ACC112 (cell line): Measurements from ENCODE around the gene CFTR.
"Not testable (repeated sequence)": the region's sequence is repeated elsewhere in the genome, so short reads cannot be mapped to it uniquely, and the experiment has no call there.

Source experiments
- H2AFZ ChIP-seq: fragments of 200-600 bp; sonication (generic); one replicate; pipeline ENCODE4 v1.6.0; 2017; ENCODE audit warnings: antibody characterized with exemption, low read length; ENCODE audit not compliant: unreplicated experiment
- H3K27ac ChIP-seq: fragments of 200-600 bp; sonication (generic); 2 replicates; pipeline ENCODE4 v1.5.1; 2014; ENCODE audit warnings: low read depth, mild to moderate bottlenecking, antibody characterized with exemption, low read length, moderate library complexity
- H3K27me3 ChIP-seq: fragments of 200-600 bp; sonication (generic); 2 replicates; pipeline ENCODE4 v1.6.1; 2014; ENCODE audit warnings: mild to moderate bottlenecking, antibody characterized with exemption, low read length, moderate library complexity, mixed read lengths; ENCODE audit not compliant: insufficient read depth
- H3K36me3 ChIP-seq: fragments of 200-600 bp; sonication (generic); 2 replicates; pipeline ENCODE4 v1.6.1; 2016; ENCODE audit warnings: mild to moderate bottlenecking, antibody characterized with exemption, low read length, moderate library complexity, mixed read lengths; ENCODE audit not compliant: insufficient read depth
- H3K4me1 ChIP-seq: fragments of 200-600 bp; sonication (generic); one replicate; pipeline ENCODE4 v1.6.1; 2016; ENCODE audit warnings: low read length, mixed read lengths; ENCODE audit not compliant: insufficient read depth, unreplicated experiment, control insufficient read depth
- H3K4me3 ChIP-seq: fragments of 200-600 bp; sonication (generic); 2 replicates; pipeline ENCODE4 v1.5.1; 2014; ENCODE audit warnings: mild to moderate bottlenecking, low read depth, low read length
- H3K79me2 ChIP-seq: fragments of 200-600 bp; sonication (generic); one replicate; pipeline ENCODE4 v1.6.0; 2016; ENCODE audit warnings: low read length; ENCODE audit not compliant: control insufficient read depth, unreplicated experiment, insufficient read depth

The CFTR gene

DNA sequence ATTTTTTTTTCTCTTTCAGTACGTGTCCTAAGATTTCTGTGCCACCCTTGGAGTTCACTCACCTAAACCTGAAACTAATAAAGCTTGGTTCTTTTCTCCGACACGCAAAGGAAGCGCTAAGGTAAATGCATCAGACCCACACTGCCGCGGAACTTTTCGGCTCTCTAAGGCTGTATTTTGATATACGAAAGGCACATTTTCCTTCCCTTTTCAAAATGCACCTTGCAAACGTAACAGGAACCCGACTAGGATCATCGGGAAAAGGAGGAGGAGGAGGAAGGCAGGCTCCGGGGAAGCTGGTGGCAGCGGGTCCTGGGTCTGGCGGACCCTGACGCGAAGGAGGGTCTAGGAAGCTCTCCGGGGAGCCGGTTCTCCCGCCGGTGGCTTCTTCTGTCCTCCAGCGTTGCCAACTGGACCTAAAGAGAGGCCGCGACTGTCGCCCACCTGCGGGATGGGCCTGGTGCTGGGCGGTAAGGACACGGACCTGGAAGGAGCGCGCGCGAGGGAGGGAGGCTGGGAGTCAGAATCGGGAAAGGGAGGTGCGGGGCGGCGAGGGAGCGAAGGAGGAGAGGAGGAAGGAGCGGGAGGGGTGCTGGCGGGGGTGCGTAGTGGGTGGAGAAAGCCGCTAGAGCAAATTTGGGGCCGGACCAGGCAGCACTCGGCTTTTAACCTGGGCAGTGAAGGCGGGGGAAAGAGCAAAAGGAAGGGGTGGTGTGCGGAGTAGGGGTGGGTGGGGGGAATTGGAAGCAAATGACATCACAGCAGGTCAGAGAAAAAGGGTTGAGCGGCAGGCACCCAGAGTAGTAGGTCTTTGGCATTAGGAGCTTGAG, at the start of gene CFTR:
TSS of gene CFTR (plus strand) at position 801 of the 830 bp plus-strand sequence. CDS start 70 bp downstream, outside the sequence.
- Histone ChIP-seq H3K27ac (no peak within 1 kb of the TSS), H3K4me1 (no peaks in the 10 kb centered on the region), H3K4me3 (peak within 1 kb of the TSS; percentile 77), H3K36me3 (no peaks in the 10 kb centered on the region), H2AFZ (peak within 1 kb of the TSS; percentile 73), H3K79me2 (no peaks in the 10 kb centered on the region), H3K27me3 (peaks cover 45% of the 10 kb centered on the region)

DNA sequence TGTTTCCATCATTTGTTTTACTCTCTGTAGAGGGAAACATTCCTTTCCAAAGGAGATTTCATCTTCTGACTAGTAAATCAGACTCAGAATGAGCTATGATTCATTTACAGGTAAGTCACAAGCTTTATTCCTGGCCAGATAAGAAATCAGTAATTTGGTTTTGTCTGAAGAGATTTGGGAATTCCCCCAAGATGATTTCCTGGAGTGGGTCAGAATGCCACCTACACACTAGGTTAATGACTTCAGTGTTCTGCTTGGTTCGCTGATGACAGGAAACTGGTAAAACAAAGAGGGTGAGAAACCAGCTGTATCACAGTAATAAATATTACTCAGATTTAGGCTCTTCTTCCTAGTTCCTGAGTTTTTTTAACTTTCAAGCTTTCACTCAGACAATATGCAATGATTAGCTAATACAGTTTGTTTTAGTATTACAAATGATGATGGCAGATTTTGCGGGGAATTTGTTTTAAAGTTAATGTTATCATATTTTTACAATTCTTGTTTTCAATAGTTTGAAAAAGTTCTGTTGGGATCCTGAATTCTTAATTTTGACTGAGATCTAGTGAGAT, 44.3 kb upstream of the CFTR start:
- no peak overlapping the region for H3K27ac ChIP-seq
- H3K36me3 ChIP-seq: no peaks in the 10 kb centered on the region
- no peaks in the 10 kb centered on the region for H3K79me2 ChIP-seq
- peaks cover 3% of the 10 kb centered on the region; the same call in 1 of the 2 replicates for H3K27me3 ChIP-seq
- no peaks in the 10 kb centered on the region for H3K4me1 ChIP-seq
- no peak overlapping the region for H3K4me3 ChIP-seq
- H2AFZ ChIP-seq: no peak overlapping the region

DNA sequence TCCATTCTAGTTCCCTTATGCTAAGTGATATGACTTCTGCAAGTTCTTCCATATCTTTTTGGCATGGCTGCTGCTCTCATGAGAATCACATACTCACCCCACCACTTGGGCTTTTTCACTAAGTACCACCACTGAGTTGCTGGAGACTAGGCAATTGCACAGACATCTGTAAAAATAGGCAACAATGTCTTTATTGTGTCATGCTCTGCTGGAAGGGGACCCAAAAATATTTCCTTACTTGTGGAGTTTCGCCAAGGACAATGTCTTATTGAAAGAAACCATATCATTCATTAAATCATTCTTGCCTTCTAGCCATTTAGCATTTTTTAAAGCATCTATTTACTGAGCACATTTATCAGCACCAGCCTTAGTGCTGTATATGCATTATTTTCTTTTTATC, 35.2 kb upstream of the CFTR start:
- H3K4me1 ChIP-seq: no peaks in the 10 kb centered on the region
- H2AFZ ChIP-seq: no peak overlapping the region
- H3K27ac ChIP-seq: no peak overlapping the region
- H3K4me3 ChIP-seq: no peak overlapping the region
- no peaks in the 10 kb centered on the region for H3K79me2 ChIP-seq
- H3K27me3 ChIP-seq: peaks cover 3% of the 10 kb centered on the region; the same call in 1 of the 2 replicates
- H3K36me3 ChIP-seq: no peaks in the 10 kb centered on the region

DNA sequence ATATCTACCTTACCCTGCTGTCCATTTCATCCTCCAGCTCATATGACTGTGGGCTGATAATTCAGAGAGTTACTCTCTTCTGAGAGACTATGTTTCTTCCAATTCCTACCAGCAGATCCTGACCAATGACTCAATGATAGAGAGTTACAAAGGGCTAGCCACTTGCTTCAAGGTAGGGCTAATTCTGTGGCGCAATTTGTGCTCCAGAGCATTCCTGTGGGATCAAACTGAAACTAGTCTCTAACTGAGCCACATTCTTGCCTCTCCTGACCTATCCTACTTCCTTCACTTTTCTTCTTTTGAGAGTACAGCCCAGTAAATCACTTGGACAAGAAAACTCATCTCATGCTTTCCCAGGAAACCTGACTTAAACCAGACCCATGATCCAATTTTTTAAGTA, 34.6 kb upstream of the CFTR start:
- H3K27ac ChIP-seq: no peak overlapping the region
- H3K79me2 ChIP-seq: no peaks in the 10 kb centered on the region
- no peak overlapping the region for H2AFZ ChIP-seq
- no peaks in the 10 kb centered on the region for H3K4me1 ChIP-seq
- peaks cover 3% of the 10 kb centered on the region; the same call in 1 of the 2 replicates for H3K27me3 ChIP-seq
- H3K36me3 ChIP-seq: no peaks in the 10 kb centered on the region
- H3K4me3 ChIP-seq: no peak overlapping the region

DNA sequence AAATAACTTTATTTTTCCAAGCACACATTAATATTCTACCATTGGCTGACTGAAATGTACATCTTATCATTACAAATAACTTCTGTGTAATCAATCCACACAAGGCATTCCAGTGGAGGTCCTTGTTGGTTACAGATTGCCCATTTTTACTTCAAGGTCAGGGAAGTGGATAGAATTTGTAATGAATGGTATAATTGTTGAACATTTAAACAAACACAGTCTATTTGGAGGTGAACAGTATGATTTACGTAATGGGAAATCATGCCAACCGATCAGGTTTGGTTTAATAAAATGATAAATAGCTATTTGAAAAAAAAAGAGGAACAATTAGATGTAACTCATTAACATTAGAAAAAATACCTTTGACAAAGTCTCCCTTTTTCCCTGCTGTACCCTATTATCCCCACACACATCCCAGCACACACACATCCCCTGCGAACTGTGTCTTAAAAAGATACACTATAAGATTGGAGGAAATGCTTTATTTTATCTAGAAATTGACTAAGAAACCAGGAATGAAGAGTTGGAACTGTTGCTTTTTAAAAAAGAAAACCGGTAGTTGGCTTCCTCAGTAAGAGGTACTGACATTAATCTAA, 33.5 kb upstream of the CFTR start:
- no peak overlapping the region for H3K4me3 ChIP-seq
- H3K4me1 ChIP-seq: no peaks in the 10 kb centered on the region
- no peak overlapping the region for H3K27ac ChIP-seq
- H3K79me2 ChIP-seq: no peaks in the 10 kb centered on the region
- H3K36me3 ChIP-seq: no peaks in the 10 kb centered on the region
- H3K27me3 ChIP-seq: peaks cover 7% of the 10 kb centered on the region; the same call in 1 of the 2 replicates
- no peak overlapping the region for H2AFZ ChIP-seq

DNA sequence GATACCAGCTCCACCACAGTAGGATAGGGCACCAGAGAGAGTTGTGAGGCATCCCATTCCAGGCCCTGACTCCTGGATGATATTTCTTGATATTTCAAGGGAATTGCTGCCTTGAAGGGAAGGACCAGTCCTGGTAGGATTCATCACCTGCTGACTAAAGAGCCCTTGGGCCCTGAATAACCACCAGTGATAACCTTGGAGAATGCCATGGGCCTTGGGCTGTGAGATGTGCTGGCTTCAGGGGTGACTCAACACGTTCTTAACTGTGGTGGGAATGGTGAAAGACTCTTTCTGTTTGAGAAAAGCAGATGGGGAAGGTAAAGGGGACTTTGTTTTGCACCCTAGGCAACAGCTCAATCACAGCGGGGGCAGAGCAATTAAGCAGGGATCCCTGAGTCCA, 31.2 kb upstream of the CFTR start:
- Histone ChIP-seq H3K79me2 (no peaks in the 10 kb centered on the region), H3K27ac (no peak overlapping the region), H3K27me3 (peaks cover 26% of the 10 kb centered on the region), H3K36me3 (no peaks in the 10 kb centered on the region), H2AFZ (no peak overlapping the region), H3K4me3 (no peak overlapping the region), H3K4me1 (no peaks in the 10 kb centered on the region)

DNA sequence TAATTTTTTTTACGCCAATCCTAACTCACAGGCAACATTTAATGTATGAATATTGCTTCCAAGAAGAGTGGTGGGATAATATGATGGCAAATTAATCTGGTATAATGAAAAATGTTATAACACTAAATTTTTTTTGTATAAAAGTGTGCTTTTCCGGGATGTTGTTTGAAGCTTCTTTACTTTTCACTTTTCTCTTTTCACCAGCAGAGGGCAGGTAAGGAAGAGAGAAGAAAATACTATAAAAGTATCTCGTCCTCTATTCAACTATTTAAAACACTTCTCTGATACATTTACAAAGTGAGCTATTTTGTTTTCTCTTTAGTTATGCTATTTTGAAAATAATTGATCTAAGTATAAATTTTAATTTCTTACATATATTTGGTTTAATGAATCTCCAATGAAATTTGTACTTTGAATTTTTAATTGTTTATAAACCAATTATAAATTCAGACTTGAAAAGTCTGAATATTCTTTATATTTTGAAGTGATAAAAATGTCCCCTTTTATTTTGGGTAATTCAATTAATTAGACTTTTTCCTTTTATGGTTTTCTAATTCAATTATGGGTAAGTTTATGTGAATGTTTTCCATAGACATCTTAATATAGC, 20.7 kb upstream of the CFTR start:
- Histone ChIP-seq H3K4me1 (no peaks in the 10 kb centered on the region), H3K36me3 (no peaks in the 10 kb centered on the region), H3K27ac (no peak overlapping the region), H3K4me3 (no peak overlapping the region), H2AFZ (no peak overlapping the region), H3K79me2 (no peaks in the 10 kb centered on the region), H3K27me3 (no peaks in the 10 kb centered on the region)

DNA sequence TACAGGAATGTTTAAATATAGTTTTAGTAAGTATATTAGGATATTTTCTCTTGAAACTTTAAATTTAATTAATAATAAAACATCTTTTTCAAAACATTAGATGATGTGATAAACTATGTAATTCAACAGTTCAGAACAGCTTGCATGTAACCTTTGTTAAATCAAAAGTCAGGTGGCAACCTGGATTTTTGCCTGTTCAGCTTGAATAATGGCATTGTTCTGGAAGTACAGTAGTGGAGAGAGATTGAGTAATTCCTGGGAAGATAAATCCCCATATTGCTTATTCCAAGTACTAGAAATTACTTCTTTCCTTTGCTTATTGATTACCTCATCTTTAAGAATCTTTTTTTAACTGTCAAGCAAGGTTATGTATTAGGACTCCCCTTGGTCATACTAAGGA, 20.1 kb upstream of the CFTR start:
- Histone ChIP-seq H3K4me3 (no peak overlapping the region), H3K79me2 (no peaks in the 10 kb centered on the region), H3K27me3 (no peaks in the 10 kb centered on the region), H3K27ac (no peak overlapping the region), H3K4me1 (no peaks in the 10 kb centered on the region), H3K36me3 (no peaks in the 10 kb centered on the region), H2AFZ (no peak overlapping the region)

DNA sequence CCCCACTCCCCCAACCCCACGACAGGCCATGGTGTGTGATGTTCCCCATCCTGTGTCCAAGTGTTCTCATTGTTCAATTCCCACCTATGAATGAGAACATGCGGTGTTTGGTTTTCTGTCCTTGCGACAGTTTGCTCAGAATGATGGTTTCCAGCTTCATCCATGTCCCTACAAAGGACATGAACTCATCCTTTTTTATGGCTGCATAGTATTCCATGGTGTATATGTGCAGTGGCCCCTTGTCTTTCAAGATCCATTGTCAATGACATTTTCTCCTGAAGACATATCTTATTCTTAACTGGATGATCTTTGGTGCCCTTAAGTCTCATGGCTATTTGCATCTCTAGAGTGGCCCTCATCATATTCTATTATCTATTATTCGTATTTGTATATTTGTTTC, 19.0 kb upstream of the CFTR start:
- not testable (repeated sequence) for H3K27me3 ChIP-seq, H3K36me3 ChIP-seq, H3K4me1 ChIP-seq, H3K79me2 ChIP-seq, H3K27ac ChIP-seq, H2AFZ ChIP-seq, H3K4me3 ChIP-seq

DNA sequence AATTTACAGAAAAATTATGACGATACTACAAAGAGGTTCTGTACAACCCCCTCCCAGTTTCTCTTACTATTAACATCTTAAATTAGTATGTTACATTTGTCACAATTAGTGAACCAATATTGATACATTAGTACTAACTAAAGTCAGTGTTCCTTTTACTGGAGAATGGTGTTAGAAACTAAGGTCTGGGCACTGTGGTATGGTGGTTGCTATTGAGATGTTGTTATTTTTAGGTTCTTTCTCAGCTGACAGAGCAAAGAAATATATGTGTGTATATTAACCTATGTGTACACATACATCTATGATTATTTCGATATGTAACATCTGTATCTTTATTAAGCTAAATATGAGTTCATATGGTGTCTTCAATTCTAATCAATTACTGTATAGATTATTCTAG, 11.7 kb upstream of the CFTR start:
- no peak overlapping the region for H3K27ac ChIP-seq
- no peaks in the 10 kb centered on the region for H3K36me3 ChIP-seq
- no peak overlapping the region for H2AFZ ChIP-seq
- no peaks in the 10 kb centered on the region for H3K79me2 ChIP-seq
- H3K4me1 ChIP-seq: no peaks in the 10 kb centered on the region
- no peaks in the 10 kb centered on the region for H3K27me3 ChIP-seq
- no peak overlapping the region for H3K4me3 ChIP-seq
